ENCODE data around the gene PRKAG2. TPM values are rescaled to one million over a fixed set of nuclear protein-coding genes. Genes with fewer than 3 reads are reported as not detected.

The PRKAG2 gene
- polyA plus RNA-seq, 1 of the 3 experiments (the other 2 are of a cell fraction): 51.6 TPM

- Histone ChIP-seq H3K9me2 (no peaks in the 10 kb centered on the region), H3K79me2 (ENCODE audit: insufficient read depth) (no peaks in the 10 kb centered on the region), H3K9ac (no peak overlapping the region), H3K9me3 (no peaks in the 10 kb centered on the region), H3K27me3 (ENCODE audit: insufficient read depth) (no peaks in the 10 kb centered on the region), H3K36me3 (replicated peaks in 1 of 2; ENCODE audit: control insufficient read depth in 1 of 2, insufficient read depth in 2 of 2, low read length in 1 of 2) (no peaks in the 10 kb centered on the region), H3K4me3 (ENCODE audit: low read depth in 2 of 2, low read length in 1 of 2) (no peak overlapping the region), H3F3A (replicated peaks; ENCODE audit: insufficient read depth) (no peaks in the 10 kb centered on the region), H3K27ac (ENCODE audit: low read depth in 2 of 2, low read length in 1 of 2) (no peak overlapping the region), H3K4me1 (ENCODE audit: control insufficient read depth in 1 of 2, insufficient read depth in 2 of 2, low read depth in 1 of 2, low read length in 1 of 2) (peaks cover 0 to 6% of the 10 kb centered on the region in 2 experiments; a peak in 1 of 4 replicates), H4K20me1 (ENCODE audit: insufficient read depth) (no peaks in the 10 kb centered on the region), H2AFZ (ENCODE audit: low read depth) (no peak overlapping the region), H3K4me2 (no peak overlapping the region)
- TF ChIP-seq, protein P1, sequence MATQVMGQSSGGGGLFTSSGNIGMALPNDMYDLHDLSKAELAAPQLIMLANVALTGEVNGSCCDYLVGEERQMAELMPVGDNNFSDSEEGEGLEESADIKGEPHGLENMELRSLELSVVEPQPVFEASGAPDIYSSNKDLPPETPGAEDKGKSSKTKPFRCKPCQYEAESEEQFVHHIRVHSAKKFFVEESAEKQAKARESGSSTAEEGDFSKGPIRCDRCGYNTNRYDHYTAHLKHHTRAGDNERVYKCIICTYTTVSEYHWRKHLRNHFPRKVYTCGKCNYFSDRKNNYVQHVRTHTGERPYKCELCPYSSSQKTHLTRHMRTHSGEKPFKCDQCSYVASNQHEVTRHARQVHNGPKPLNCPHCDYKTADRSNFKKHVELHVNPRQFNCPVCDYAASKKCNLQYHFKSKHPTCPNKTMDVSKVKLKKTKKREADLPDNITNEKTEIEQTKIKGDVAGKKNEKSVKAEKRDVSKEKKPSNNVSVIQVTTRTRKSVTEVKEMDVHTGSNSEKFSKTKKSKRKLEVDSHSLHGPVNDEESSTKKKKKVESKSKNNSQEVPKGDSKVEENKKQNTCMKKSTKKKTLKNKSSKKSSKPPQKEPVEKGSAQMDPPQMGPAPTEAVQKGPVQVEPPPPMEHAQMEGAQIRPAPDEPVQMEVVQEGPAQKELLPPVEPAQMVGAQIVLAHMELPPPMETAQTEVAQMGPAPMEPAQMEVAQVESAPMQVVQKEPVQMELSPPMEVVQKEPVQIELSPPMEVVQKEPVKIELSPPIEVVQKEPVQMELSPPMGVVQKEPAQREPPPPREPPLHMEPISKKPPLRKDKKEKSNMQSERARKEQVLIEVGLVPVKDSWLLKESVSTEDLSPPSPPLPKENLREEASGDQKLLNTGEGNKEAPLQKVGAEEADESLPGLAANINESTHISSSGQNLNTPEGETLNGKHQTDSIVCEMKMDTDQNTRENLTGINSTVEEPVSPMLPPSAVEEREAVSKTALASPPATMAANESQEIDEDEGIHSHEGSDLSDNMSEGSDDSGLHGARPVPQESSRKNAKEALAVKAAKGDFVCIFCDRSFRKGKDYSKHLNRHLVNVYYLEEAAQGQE (IDR thresholded peaks at IDR 0.05; ENCODE audit: low read depth, low read length): no peak
- TF ChIP-seq, protein P2, sequence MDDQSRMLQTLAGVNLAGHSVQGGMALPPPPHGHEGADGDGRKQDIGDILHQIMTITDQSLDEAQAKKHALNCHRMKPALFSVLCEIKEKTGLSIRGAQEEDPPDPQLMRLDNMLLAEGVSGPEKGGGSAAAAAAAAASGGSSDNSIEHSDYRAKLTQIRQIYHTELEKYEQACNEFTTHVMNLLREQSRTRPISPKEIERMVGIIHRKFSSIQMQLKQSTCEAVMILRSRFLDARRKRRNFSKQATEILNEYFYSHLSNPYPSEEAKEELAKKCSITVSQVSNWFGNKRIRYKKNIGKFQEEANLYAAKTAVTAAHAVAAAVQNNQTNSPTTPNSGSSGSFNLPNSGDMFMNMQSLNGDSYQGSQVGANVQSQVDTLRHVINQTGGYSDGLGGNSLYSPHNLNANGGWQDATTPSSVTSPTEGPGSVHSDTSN (IDR thresholded peaks at IDR 0.05): no peak
- TF ChIP-seq USF1 (IDR thresholded peaks at IDR 0.05; ENCODE audit: borderline replicate concordance, low read depth): no peak
- no peak for TF ChIP-seq RFX5 (IDR thresholded peaks at IDR 0.05; ENCODE audit: low read length)
- TF ChIP-seq TEAD4 (IDR thresholded peaks at IDR 0.05; ENCODE audit: borderline replicate concordance, insufficient read depth): no peak
- TF ChIP-seq CTCF (IDR thresholded peaks at IDR 0.05): no peak
- TF ChIP-seq GABPA (IDR thresholded peaks at IDR 0.05; ENCODE audit: low read depth): no peak
- TF ChIP-seq RXRA (IDR thresholded peaks at IDR 0.05; ENCODE audit: borderline replicate concordance, low read depth): no peak
- TF ChIP-seq, protein P3, sequence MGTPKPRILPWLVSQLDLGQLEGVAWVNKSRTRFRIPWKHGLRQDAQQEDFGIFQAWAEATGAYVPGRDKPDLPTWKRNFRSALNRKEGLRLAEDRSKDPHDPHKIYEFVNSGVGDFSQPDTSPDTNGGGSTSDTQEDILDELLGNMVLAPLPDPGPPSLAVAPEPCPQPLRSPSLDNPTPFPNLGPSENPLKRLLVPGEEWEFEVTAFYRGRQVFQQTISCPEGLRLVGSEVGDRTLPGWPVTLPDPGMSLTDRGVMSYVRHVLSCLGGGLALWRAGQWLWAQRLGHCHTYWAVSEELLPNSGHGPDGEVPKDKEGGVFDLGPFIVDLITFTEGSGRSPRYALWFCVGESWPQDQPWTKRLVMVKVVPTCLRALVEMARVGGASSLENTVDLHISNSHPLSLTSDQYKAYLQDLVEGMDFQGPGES (IDR thresholded peaks at IDR 0.05; ENCODE audit: low read depth, low read length): no peak
- no peak for TF ChIP-seq USF2 (IDR thresholded peaks at IDR 0.05; ENCODE audit: borderline replicate concordance, low read depth, low read length)
- no peak for TF ChIP-seq TCF12 (IDR thresholded peaks at IDR 0.05)
- no peak for TF ChIP-seq FOXJ3 (CRISPR knock-in tag; IDR thresholded peaks at IDR 0.05)
- TF ChIP-seq POLR2AphosphoS5 (IDR thresholded peaks at IDR 0.05; ENCODE audit: low read depth, low read length): no peak
- no peak for TF ChIP-seq JUND (IDR thresholded peaks at IDR 0.05)
- TF ChIP-seq FOSL2 (IDR thresholded peaks at IDR 0.05; ENCODE audit: borderline replicate concordance, low read depth): no peak
- 94% methylated on average over 3 of the region's 3 CpGs for WGBS (ENCODE audit: low lambda C conversion rate)
- CTCF ChIA-PET: no interaction called here
- DNase-seq: no peak
- POLR2A ChIA-PET: interaction anchor here (0.7 kb wide), 1 partner anchor 421 kb away, joined by 4 read pairs; no protein-coding TSS in a partner anchor
Observed at GRCh38 chr7:151711435-151711872, 165.5 kb downstream of the PRKAG2 start.
